ENCODE data around the gene POLR1A. TPM values are rescaled to one million over a fixed set of nuclear protein-coding genes. Genes with fewer than 3 reads are reported as not detected.
A peak's percentile ranks its signal among the peaks of the same experiment; 100 is the strongest.

POLR1A gene
- total RNA-seq, 1 donor = 33.7 TPM

DNA sequence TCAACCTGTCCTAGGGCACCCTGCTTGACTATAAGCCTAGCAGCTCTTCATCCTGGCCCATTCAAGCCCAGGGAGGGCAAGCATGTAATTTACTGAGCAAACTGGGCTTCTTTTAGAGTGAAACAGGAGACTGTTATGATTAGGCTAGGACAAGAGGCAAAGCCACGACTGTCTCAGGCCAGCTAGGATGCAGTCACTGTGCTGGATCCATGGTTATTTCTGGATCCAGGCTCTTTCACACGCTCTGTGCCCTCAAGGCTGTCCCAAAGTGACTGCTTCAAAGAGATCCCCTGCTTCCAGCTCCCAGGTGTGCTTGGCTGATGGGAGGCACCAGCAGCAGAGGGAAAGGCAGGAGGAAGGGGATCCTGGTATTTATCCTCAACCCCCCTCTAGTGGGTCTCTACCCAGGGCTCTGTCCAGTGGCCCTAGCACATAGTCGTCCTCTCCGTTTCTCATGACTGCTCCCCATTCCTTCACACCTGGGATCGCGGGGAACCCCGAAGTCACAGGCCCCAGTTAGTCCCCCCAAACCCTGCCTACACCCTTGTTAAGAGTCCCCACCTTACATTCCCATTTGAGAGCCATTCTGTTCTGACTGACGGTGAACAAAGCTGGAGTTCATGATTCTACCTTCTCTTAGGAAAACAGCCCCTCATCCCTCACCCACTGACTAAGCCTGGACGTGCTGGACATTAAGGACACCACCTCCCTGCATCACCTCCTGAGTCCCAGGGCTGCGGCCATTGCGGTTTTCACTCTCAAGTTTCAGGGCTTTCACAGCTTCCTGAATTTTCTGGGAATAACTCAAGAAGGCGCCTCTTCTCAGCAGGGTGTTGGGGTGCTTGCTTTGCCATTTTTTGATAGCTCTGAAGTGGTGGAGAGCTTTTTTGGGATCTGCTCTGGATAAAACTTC, 63.2 kb downstream of the POLR1A start:
- TF ChIP-seq, protein P1, sequence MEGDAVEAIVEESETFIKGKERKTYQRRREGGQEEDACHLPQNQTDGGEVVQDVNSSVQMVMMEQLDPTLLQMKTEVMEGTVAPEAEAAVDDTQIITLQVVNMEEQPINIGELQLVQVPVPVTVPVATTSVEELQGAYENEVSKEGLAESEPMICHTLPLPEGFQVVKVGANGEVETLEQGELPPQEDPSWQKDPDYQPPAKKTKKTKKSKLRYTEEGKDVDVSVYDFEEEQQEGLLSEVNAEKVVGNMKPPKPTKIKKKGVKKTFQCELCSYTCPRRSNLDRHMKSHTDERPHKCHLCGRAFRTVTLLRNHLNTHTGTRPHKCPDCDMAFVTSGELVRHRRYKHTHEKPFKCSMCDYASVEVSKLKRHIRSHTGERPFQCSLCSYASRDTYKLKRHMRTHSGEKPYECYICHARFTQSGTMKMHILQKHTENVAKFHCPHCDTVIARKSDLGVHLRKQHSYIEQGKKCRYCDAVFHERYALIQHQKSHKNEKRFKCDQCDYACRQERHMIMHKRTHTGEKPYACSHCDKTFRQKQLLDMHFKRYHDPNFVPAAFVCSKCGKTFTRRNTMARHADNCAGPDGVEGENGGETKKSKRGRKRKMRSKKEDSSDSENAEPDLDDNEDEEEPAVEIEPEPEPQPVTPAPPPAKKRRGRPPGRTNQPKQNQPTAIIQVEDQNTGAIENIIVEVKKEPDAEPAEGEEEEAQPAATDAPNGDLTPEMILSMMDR (IDR thresholded peaks at IDR 0.05; ENCODE audit: insufficient read depth, low read depth, low read length) = no peak
- no peak for DNase-seq (ENCODE audit: low read depth)
- H3K4me3 ChIP-seq (ENCODE audit: low read depth, low read length) = no peak overlapping the region

- H3K4me3 ChIP-seq (ENCODE audit: low read depth, low read length) = no peak overlapping the region
- TF ChIP-seq, protein P1 (IDR thresholded peaks at IDR 0.05; ENCODE audit: insufficient read depth, low read depth, low read length) = no peak
- DNase-seq (ENCODE audit: low read depth) = no peak
Observed at GRCh38 chr2:86039963-86040655, 65.6 kb downstream of the POLR1A start.

DNA sequence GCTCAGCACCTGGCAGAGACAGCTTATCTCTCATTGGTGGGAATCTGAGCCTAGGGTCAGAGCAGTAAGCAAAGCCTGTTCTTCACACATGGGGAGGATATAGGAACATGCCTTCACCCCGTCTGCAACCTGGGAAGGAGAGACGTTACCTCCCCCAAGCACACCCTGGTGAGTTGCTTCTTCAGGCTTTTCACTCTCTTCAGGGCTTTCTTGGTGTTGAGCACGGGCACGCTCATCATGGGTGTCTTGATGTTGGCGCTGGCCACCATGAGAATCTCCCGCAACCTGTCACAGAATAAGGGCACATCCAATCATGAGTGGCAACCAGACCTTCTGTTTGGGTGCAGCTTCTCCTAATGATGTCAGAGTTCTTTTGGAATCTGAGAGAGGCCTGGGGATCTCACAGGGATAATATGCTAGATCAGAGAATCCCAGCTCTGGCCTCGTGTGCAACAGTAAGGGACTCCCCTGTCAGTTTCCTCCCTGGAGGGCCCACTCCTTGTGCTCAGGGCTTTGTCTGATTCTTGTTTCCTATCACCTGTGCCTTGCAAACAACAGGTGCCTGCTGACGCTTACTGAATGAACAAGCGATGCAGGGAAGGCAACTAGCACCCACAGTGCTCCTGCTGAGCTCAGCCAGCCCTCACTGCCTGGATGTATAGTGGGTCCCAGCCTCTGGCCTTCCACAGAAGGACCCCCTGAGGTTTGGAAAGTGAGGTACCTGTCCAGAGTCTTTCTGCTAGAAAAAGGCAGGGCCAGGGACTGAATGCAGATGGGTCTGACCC, 66.3 kb downstream of the POLR1A start:
- TF ChIP-seq, protein P1 (IDR thresholded peaks at IDR 0.05; ENCODE audit: insufficient read depth, low read depth, low read length) = no peak
- no peak for DNase-seq (ENCODE audit: low read depth)
- no peak overlapping the region for H3K4me3 ChIP-seq (ENCODE audit: low read depth, low read length)

DNA sequence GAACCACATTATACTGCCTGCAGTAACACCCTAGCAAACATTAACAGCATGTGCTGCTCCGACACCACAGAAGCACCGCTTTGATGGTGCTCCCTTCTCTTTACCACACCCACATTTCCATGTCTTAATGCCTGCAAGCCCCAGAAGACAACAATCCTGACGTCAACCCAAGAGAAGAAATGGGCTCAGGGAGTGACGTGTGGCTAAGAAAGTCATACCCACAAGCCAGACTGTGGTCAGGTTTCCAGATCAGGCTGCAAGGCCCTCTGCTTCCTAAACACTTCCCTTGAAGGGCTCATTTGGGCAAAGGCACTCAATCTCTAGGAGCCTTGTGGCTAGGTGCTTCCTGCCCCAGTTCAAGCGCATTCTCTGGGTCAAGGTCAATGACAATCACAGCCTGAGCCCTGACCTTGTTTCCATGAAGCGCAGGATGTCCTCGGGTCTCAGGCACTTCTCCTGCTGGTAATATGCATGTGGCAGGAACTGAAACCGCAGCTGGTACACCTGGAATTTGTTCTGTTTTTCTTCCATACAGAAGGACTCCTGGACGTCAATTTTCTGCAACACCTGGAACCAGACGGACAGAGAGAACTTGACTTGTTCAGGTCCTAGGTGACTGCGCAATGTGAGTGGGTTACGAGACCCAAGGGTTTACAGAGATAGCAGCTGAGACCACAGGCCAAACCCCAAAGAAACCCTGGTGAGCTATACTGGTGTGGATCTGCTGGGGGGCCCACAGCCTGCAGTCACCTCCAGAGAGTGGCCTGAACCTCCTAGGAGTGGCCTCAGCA, 67.2 kb downstream of the POLR1A start:
- DNase-seq (ENCODE audit: low read depth) = peak; percentile 92
- H3K4me3 ChIP-seq (ENCODE audit: low read depth, low read length) = no peak overlapping the region
- TF ChIP-seq, protein P1 (IDR thresholded peaks at IDR 0.05; ENCODE audit: insufficient read depth, low read depth, low read length) = no peak

DNA sequence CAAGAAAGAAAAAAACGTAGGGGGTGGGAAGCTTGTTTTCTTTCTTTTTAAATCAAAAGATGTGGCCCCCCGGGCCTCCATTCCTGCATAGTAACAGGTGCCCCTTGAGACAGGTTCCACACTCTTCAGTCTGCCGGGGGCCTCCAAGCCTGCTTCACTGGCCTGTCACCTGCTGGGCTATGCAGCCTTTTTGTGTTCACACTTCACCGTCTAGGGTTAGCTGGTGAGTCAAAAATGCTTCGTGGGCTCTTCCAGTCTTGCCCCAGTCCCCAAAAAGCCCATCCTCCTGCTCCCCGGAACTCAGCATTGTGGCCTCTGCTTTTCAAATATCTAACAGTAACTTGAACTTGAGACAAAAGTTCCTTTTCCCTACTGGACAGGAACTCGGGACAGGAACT, 67.9 kb downstream of the POLR1A start:
- DNase-seq (ENCODE audit: low read depth) = no peak
- TF ChIP-seq, protein P1 (IDR thresholded peaks at IDR 0.05; ENCODE audit: insufficient read depth, low read depth, low read length) = no peak
- H3K4me3 ChIP-seq (ENCODE audit: low read depth, low read length) = no peak overlapping the region

All from fibroblast of villous mesenchyme (primary cell).